HL-60 (cell line): Measurements from ENCODE around the gene KATNB1.

Experiments
- DNase-seq, 2 experiments: peaks; one replicate each; pipeline ENCODE4 v3.0.0-alpha.2; 2010 to 2020; ENCODE audit warnings: low read depth in 1 of 2, low spot score in 1 of 2
- H3K27ac ChIP-seq: fragments of 250-450 bp; sonication (Bioruptor Pico); replicated peaks from 2 replicates; pipeline ENCODE4 v1.5.1; 2020; ENCODE audit warnings: mild to moderate bottlenecking, moderate library complexity
- H3K27me3 ChIP-seq: fragments of 250-450 bp; sonication (Bioruptor Pico); 2 replicates; pipeline ENCODE4 v1.5.1; 2021; ENCODE audit warnings: mild to moderate bottlenecking, moderate library complexity; ENCODE audit not compliant: insufficient read depth, poor library complexity, severe bottlenecking
- H3K4me3 ChIP-seq: replicated peaks from 2 replicates; pipeline ENCODE4 v1.5.1; 2011; ENCODE audit warnings: mild to moderate bottlenecking, control low read depth, low read length; ENCODE audit not compliant: insufficient read depth
- CTCF ChIP-seq: IDR thresholded peaks from one replicate; pipeline ENCODE4 v1.5.1; 2011; ENCODE audit warnings: low read length, control low read depth, inconsistent platforms; ENCODE audit not compliant: insufficient read depth
- GABPA ChIP-seq: IDR thresholded peaks from 2 replicates; pipeline ENCODE4 v1.6.1; 2012; ENCODE audit warnings: low read depth
- POLR2AphosphoS5 ChIP-seq: IDR thresholded peaks from 2 replicates; pipeline ENCODE4 v1.6.1; 2012; ENCODE audit warnings: low read depth
- REST ChIP-seq: IDR thresholded peaks from 2 replicates; pipeline ENCODE4 v1.6.1; 2012; ENCODE audit warnings: low read depth; ENCODE audit not compliant: insufficient replicate concordance
- SPI1 ChIP-seq: IDR thresholded peaks from 2 replicates; pipeline ENCODE4 v1.6.1; 2012; ENCODE audit warnings: low read depth, mild to moderate bottlenecking, borderline replicate concordance

The KATNB1 gene

GRCh38 chr16:57730771-57731730, 4.5 kb upstream of the KATNB1 start:
- Histone ChIP-seq H3K4me3 (no peak overlapping the region), H3K27ac (no peak overlapping the region), H3K27me3 (no peaks in the 10 kb centered on the region)
- DNase-seq = no peak
- TF ChIP-seq CTCF = no peak
- no peak for TF ChIP-seq POLR2AphosphoS5
- TF ChIP-seq SPI1 = no peak
- no peak for TF ChIP-seq REST
- no peak for TF ChIP-seq GABPA

- H3K4me3 ChIP-seq = no peak overlapping the region
- H3K27ac ChIP-seq = no peak overlapping the region
- H3K27me3 ChIP-seq = no peaks in the 10 kb centered on the region
- TF ChIP-seq CTCF = no peak
- peak in 1 of 2 experiments; percentile 41 for DNase-seq
Measured at GRCh38 chr16:57732037-57732436, 3.5 kb upstream of the KATNB1 start.

- DNase-seq = no peak
- no peaks in the 10 kb centered on the region for H3K27me3 ChIP-seq
- no peak overlapping the region for H3K4me3 ChIP-seq
- TF ChIP-seq REST (no peak), POLR2AphosphoS5 (no peak), SPI1 (no peak), GABPA (no peak), CTCF (no peak)
- no peak overlapping the region for H3K27ac ChIP-seq
Measured at GRCh38 chr16:57732714-57733113, 2.9 kb upstream of the KATNB1 start.
